GOT3 (cell line): ENCODE results near the gene RBKS.
A peak's percentile ranks its signal among the peaks of the same experiment; 100 is the strongest.
"Not testable (repeated sequence)": the region's sequence is repeated elsewhere in the genome, so short reads cannot be mapped to it uniquely, and the experiment has no call there.

Source experiments
- DNase-seq: peaks from one replicate; lab custom pipeline; 2025; ENCODE audit warnings: mixed read lengths; lab: John Stamatoyannopoulos, UW

Gene RBKS

DNA sequence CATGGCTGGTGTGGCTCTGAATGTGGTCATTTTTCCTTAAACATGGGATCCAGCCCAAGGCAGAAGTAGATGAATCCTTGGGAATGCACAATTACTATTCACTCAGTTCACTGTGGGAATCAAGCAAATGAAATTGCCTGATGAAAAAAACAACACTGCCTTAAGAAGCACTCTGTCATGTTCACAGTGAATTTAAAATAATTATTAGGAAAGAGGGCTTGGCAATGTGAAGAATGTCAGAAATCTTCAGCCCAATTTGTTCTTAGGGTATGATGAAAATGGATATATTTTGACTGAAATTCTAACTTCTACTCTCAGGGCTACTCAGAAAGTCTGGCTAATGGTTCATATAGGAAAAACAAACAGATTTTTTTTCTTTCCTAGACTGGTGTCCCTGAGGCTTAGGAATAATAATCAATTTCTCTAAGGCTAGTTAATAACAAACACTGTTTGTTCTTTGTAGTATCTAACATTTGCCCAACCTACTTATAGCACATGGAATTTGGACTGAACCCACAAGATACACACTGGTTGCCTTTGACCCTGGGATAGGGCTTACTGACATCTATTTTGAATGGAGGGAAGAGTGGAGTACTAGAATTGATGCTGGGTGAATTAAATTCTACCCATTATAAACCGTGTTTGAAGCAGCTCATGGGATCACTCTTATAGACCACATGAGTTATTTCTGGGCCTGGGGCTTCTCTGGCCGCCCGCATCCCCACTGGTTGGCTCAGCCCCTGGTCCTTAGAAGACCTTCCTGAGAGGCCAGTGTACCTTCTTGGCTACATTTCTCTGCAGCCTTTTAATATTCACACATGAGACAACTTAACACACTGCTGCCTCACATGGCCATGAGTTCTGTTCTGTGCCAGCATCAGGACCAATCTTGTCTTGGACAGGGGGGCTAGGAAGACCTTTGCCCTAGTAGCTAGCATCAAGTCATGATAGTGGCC is 127.0 kb downstream of the RBKS start:
- DNase-seq = no peak

DNA sequence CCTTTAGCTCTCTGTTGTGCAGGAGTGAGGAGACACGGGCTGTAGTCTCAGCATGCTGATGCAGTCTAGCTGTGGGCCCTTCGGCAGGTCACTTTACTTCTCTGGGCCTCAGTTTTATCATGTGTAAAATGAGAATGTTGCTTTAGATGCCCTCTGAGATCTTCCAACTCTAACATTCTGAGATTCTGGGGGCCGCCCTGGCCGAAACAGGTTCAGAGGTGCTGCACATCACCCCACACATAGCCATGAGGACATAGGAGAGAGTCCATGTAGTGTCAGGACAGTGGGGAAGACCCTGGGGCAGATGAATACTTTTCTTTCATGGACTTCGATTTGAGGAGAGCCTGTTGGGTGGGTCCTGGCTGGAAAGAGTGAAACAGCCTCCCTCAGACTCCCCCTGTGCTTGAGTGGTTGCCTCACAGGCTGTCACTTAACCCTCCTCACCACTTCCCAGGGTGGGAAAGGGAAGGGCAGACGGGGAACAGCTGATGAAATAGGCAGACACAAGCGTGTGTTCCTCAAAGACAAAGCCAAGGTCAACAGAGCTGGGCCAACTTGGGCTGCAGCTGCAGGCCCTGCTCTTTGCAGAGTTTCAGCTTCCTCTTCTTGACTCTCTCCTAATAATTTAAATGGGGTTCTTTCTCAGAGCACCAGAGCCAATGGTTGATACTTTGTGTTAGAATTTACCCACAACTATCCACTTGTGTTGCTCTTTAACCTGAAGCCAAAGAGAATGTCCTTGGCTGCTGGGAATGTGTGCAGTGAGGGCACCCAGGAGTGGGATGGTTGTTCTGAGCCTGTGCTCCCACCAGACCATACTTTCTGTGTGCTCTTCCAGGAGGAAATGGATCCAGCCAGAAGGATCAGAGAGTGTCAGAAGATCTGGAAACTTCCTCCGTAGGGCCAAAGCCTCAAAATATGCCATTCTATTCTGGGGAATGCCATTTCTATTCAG is 133.4 kb downstream of the RBKS start:
- no peak for DNase-seq

GRCh38 chr2:27756091-27756490 is 134.1 kb downstream of the RBKS start:
- DNase-seq = no peak

DNA sequence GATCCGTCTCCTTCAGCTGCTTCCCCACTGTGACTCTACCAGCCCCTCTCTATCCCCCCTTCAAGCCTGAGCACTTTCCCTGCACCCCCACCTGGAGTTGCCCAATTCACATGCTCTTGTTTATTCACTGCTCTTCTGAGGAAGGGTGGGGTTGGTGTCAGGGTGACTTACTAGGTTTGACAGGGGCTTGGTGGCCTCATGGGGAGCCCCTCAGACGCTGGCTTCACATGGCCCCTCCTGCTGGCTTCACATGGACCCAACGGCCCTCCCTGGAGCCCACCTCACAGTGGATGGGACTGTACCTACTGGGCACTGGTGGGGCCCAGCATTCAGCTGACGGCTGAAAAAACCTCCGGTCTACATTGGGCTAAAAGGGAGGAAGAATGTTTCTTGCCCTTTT is 135.4 kb downstream of the RBKS start:
- DNase-seq = no peak

DNA sequence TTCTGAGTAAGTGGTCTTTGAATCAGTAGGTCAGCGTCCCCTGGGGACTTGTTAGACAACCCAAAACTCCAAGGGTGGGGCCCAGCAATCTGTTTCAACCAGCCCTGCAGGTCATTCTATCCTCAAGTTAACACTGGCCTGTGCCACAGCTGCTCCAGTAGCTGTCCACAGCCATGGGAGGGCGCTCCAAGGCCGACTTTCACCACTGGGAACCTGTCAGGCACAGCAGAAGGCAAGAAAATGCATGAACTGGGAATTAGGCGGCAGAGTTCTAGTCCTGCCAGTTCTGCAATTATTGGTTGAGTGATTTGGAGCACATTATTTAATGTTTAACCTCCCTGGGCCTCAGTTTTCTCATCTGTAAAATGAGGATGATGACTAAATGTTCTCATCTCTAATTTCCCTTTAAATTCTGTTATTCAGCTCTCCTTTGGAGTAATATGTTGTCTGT is 136.0 kb downstream of the RBKS start:
- DNase-seq = no peak

DNA sequence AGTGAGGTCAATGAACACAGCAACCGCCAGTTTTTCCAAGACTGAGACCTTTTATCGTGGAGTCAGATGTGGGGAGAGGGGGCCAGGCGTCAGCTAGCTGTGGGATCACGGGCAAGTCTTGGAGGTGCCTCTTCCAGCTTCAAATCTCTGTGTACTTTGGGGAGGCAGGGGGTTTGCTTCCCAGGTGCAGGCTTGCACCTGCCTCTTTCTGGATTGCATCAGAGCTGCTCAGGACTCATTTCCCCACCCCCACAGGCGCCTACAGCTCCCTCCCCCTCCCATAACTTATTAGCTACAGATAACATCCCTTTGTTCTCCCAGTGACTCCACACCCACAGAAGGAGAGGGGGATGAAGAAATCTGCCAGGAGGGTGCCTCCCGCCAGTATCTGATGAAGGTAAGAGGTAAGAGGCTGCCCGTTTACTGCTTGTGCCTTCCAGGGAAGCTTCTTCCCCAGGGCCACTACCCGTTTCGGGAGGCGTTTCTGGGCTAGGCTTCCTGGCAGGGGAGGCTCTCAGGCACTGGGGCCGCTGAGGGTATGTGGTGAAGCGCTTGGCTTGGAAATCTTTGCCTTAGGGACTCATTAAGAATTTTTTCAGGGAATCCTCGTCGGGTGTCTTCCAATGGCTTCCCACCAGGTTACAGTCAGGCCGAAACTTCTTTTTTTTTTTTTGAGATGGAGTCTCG is 137.5 kb downstream of the RBKS start:
- no peak for DNase-seq

GRCh38 chr2:27751377-27751776 is 138.8 kb downstream of the RBKS start:
- DNase-seq = no peak

DNA sequence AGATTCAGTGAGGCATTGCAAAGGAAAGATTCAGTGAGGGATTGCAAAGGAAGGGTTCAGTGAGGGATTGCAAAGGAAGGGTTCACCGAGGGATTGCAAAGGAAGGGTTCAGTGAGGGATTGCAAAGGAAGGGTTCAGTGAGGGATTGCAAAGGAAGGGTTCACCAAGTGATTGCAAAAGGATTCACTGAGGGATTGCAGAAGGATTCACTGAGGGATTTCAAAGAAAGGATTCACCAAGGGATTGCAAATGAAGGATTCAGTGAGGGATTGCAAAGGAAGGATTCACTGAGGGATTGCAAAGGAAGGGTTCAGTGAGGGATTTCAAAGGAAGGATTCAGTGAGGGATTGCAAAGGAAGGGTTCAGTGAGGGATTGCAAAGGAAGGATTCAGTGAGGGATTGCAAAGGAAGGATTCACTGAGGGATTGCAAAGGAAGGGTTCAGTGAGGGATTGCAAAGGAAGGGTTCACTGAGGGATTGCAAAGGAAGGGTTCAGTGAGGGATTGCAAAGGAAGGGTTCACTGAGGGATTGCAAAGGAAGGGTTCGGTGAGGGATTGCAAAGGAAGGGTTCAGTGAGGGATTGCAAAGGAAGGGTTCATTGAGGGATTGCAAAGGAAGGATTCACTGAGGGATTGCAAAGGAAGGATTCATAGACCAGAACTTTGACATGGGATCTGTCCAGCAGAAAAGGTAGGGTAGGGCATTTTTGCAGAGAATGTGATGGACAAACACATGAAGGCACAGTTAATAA is 141.2 kb downstream of the RBKS start:
- not testable (repeated sequence) for DNase-seq

DNA sequence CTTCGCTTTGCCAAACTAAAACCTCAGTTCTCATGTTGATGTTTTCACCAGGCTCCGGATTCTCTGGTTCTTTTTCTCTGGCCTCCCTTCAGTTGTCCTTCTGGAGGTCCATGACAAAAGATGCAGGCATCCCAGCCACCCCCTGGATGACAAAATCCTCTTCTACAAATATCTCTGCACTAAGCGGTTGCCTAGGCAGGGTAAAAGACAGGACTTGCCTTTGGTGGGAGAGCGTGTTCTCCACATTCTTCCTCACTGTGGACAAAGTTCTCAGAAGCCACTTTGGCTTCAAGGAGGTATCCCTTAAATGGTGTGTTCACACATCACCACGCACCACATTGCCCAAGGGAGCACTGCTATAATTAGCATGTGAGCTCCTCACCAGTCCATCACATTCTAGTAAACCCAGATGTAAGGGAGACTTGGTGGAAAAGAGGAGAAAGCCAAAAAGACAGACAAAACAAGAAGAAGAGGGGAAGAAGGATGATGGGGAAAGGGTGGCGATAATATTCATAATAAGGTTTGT is 142.3 kb downstream of the RBKS start:
- DNase-seq = no peak

- DNase-seq = no peak
Measured at GRCh38 chr2:27746325-27746724, 143.9 kb downstream of the RBKS start.

DNA sequence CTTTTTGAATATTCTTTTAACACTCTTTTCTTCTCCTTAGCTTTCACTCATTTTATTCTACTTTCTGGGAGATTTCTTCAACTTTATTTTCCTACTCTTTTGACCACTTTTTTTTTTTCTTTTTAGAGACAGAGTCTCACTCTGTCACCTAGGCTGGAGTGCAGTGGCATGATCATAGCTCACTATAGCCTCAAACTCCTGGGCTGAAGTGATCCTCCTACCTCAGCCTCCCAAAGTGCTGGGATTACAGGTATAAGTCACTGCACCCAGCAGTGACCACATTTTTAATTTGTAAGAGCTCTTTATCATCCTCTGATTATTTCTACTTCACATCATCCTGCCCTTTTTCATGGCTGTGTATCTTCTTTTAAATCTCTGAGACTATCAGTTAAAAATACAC is 144.7 kb downstream of the RBKS start:
- not testable (repeated sequence) for DNase-seq

DNA sequence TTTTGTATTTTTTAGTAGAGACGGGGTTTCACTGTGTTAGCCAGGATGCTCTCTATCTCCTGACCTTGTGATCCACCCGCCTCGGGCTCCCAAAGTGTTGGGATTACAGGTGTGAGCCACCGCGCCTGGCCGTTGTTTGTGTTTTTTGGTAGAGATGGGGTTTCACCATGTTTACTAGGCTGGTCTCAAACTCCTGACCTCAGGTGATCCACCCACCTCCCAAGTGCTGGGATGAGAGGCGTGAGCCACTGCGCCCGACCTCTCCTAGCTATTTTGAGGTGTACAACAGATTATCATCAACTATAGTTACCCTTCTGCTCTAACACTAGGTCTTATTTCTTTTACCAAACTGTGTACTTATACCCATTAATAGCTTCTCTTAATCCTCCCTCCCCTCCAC is 147.6 kb downstream of the RBKS start:
- DNase-seq = no peak

GRCh38 chr2:27741673-27742072 is 148.5 kb downstream of the RBKS start:
- DNase-seq = no peak

DNA sequence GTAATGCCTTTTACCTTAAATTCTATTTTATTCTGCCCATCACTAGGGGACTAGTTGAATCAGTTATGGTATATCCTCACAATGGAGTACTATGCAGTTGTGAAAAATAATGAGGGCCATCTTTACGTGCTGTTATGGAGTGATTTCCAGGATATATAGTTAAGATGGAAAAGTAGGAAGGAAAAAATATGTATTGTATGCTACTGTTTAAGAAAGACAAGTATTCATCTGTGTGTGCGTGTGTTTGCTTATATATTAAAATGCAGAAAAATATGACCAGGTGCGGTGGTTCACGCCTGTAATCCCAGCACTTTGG is 151.2 kb downstream of the RBKS start:
- no peak for DNase-seq

- no peak for DNase-seq
Measured at GRCh38 chr2:27738349-27739057, 151.7 kb downstream of the RBKS start.

- no peak for DNase-seq
Measured at GRCh38 chr2:27737676-27738348, 152.4 kb downstream of the RBKS start.

GRCh38 chr2:27736890-27737204 is 153.3 kb downstream of the RBKS start:
- no peak for DNase-seq

GRCh38 chr2:27736031-27736889 is 153.9 kb downstream of the RBKS start:
- no peak for DNase-seq

DNA sequence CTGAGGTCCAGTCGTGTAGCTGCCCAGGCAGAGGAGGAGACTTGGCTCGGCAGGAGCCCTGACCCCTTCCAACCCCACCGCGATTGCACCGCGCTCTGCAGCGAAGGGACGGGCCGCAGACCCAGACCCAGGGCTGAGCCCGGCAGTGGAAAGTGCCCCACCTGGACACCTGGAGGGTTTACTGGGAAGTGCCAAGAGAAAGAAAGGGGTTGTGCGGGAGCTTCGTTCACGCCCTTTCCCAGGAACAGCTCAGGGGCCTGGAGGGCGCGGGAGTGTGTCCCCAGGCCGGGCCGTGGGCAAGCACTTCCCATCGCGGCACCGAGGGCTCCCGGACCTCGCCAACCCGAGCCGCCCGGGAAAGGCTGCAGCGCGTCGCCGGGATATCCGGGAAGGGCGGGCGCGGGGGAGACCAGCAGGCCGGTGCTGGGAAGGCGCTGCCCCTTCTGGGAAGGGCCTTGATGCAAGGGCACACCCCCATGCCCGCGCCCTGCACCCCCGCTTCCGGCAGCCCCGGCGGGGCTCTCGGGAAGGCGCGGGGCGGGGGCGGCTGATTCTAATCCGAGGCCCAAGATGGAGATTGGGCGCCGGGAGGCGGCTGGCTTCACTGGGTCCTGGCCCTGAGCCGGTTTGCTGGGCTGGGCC is 154.8 kb downstream of the RBKS start:
- DNase-seq = peak; percentile 43
